HG02623 (cell line): Measurements from ENCODE around the gene ITGA11.

ENCODE experiments used
- ATAC-seq: cut with Tn5 transposase; IDR thresholded peaks from one replicate; pipeline ENCODE4 v1.9.1; 2021; ENCODE audit warnings: moderate library complexity; ENCODE audit not compliant: unreplicated experiment

ITGA11 gene

GRCh38 chr15:68278345-68278594 is 153.7 kb downstream of the ITGA11 start:
- ATAC-seq = no peak

DNA sequence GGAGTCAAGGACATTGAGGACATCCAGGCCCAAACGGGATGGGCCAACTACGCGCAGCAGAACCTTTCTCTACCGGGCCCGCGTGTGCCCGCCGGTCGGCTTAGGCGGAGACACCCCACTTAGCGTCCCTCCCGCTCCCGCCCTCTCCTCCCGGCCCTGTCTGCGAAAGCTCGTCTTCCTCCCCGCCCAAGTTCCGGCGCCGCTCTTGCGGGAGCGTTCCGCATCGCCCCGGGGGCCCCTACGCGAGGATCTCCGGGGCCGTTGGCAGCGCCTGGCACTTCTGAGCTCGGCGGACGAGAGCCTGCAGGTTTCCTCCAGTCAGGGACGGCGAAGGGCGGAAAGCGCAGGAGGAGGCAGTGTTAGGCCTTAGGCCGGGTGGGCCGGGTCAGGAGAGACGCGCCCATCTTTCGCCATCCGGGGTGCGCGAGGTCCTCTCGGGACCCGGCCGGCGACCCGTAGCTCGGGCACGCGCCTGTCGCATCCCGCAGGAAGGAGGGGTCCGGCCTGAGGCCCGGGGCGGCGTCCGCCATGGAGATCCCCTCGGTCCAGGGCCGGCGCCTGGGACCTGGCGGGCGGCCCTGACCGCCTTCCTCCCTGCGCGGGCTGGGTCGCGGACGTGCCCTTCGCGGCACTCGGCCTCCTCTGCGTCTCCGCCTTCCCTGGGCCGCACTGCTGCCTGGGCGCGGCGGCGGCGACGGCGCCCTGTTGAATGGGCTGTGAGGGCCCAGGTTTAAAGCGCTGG is 154.2 kb downstream of the ITGA11 start, which contains the start of gene FEM1B:
Gene FEM1B, plus strand, starts transcription at position 143 of the 742 bp plus-strand sequence. CDS start 673 bp downstream, outside the sequence.
- peak; percentile 78 for ATAC-seq

- ATAC-seq = peak; percentile 2
Measured at GRCh38 chr15:68277131-68277602, 154.8 kb downstream of the ITGA11 start.

- no peak for ATAC-seq
Measured at GRCh38 chr15:68276668-68277067, 155.3 kb downstream of the ITGA11 start.

DNA sequence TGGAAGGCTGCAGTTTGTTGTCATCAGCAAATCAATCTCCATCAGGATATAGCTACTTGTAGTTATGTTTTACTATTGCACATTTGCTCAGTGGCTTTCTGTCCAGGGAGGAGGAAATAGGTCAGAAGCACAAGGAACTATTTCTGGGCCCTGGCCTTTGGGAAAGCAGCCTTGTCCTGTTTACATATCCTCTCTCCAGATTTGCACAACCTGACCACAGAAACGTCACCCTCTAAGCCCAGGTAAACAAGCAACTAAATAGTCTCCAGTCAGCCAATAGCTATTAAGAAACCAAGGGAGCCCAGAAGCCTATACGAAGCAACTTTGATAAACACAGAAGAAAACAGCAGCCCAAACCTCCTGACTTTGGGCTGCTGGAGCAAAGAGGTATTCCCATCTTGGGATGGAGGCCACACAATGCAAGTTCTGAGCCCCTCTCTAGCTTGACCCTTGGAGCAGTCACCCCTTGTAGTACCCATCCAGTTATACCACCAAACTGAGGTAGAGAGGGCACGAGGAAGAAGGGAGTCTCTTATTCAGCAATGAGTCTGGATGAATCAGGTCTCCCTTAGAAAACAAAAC is 156.7 kb downstream of the ITGA11 start:
- ATAC-seq = no peak

DNA sequence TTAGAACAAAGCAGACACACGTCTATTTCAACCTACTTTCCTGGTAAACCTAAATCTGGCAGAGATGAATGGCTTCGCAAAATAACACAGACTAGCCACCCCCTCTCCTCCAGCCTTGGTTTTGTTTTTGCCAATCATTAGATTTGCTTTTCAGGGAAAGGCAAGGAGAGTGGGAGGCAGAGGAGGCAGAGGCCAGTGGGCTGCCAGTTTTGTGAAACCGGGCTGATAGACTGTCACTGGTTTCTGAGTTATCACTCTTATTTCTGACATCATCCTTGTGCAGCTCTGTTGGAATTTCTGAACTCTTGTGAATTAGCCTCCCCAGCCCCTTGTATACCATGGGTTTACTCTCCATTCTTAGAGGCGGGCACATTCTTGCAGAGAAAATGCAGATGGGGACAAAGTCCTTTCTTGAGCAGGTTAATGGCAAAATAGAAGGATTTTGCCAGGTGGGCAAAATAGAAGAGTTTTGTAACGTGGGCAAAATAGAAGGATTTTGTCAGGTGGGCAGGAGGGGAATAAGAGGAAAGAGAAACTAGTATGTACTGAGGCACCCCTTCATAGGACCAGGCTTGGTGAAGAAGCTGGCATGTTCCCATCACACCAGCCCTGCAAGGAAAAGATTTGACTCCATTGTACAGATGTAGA is 157.6 kb downstream of the ITGA11 start:
- ATAC-seq = no peak

GRCh38 chr15:68272721-68273271 is 159.2 kb downstream of the ITGA11 start:
- no peak for ATAC-seq

GRCh38 chr15:68271854-68272471 is 160.0 kb downstream of the ITGA11 start:
- no peak for ATAC-seq

DNA sequence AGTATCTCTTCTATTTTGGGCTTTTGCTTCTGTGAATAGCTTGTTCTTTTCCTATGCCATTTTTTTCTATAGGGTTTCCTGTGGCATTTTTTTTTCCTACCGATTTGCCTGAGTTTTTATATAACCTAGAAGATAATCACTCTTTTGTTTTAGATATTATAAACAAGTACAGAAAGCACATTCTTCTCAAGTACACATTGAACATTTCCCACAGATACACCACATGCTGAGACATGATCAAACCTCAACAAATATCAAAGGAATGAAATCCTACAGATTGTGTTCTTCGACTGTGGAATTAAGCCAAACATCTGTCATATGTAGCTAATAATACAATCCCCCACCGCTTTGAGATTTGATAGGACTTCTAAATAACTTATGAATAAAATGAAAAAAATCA is 163.6 kb downstream of the ITGA11 start:
- no peak for ATAC-seq

DNA sequence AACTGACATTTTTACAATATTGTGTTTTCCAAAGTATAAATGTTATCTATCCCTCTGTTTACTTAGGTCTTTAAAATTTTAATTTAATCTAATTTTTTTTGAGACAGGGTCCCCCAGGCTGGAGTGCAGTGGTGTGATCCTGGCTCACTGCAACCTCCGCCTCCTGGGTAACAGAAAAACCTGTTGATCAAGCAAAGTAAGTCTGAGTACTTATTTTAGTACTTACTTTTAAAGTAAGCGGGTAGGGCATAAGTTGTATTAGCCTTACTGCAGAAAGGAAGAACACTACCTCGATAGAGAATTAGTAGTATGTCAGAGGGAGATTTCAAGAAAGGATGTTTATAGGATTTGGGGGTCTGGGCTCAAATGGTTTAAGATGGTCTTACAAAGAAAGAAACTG is 166.3 kb downstream of the ITGA11 start:
- ATAC-seq = no peak

DNA sequence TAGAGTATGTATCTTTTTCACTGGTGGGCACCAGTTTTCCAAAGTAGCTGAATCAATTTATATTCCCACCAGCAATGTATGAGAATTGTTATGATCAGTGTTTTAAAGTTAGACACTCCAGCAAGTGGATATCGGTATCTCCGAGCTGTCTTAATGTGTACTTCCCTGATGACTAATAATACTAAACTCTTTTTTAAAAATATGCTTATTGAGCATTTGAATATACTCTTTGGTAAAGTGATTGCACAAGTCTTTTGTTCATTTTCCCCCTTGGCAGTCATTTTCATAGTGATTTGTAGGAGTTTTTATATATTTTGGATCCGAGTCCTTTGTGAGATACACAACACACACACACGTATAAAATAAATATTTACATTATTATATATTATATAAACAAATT is 166.9 kb downstream of the ITGA11 start:
- no peak for ATAC-seq

DNA sequence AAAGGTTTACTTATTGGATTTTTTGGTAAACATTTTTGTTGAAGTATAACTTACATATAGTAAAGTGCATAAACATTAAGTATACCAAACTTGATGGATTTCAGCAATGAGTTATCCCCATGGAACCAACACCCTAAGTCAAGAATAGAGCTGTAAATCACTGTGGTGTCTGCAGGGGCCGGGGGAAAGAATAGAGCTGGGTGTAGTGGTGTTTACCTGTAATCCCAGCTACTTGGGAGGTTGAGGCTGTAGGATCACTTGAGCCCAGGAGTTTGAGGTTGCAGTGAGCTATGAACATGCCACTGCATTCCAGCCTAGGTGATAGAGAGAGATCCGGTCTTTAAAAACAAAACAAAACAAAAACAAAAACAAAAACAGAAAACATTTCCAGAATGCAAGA is 167.7 kb downstream of the ITGA11 start:
- no peak for ATAC-seq

GRCh38 chr15:68262514-68263356 is 169.2 kb downstream of the ITGA11 start:
- no peak for ATAC-seq

DNA sequence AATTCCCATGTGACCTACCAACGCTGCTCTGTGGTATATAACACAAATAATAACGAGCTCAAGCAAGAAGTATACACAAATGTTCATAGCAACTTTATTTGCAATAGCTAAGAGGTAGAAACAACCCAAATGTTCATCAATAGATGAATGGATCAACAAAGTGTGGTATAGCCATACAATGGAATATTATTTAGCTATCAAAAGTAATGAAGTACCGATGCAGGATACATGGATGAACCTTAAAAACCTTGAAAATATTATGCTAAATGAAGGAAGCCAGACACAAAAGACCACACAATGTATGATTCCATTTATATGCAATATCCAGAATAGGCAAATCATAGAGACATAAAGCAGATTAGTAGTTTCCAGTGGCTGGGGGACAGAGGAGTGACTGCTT is 170.0 kb downstream of the ITGA11 start:
- no peak for ATAC-seq

- ATAC-seq = no peak
Measured at GRCh38 chr15:68261241-68261640, 170.7 kb downstream of the ITGA11 start.

- no peak for ATAC-seq
Measured at GRCh38 chr15:68259883-68260282, 172.1 kb downstream of the ITGA11 start.

DNA sequence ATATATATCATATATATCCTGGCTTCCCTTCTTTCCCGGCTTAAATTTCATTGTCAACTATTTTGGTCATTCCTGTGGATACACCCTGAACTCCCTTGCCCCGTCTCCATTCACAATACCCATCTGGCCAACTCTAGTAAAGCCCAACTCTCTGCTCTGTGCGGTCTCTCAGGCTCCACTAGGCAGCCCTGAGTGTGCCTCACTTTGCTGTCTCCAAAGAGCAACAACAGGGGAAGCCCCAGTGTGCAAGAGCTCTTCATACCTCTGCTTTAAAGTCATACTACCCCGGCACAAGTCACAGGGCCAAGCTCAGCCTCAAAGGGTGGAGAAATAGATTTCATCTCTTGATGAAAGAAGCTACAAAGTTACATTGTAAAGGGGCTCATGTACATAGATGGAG is 173.3 kb downstream of the ITGA11 start:
- ATAC-seq = no peak

GRCh38 chr15:68256675-68257450 is 175.1 kb downstream of the ITGA11 start:
- ATAC-seq = no peak

DNA sequence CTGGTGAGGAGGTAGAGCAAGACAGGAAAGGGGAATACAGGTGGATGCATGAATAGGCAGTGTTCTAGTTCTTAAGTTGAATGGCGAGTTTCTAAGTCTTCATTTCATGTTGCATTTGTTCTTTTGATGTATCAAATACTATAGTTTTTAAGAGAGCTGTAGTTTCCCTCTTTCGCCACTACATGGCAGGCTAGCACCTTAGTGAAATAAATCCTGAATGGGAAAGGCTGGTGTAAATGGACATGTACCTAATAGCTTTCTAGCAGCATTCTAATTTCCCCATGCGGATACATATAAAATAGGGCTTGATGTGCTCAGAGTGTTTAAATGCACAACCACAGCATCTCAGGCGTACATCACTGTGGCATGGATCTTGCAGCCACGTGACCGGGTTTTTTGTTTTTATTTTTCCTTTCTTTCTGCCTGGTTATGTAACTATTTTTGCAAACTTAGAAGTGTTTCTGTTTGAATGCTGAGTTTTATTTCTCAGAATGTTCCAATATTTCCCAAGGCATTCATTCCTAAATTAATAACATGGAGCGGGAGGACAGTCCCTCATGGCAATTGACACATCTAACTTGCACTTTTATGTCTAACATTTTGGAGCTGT is 178.9 kb downstream of the ITGA11 start:
- ATAC-seq = no peak
